Brain microvascular endothelial cell (primary cell): Measurements from ENCODE around the gene NFATC3.

ENCODE experiments used
- DNase-seq: peaks from one replicate; pipeline ENCODE4 v3.0.0-alpha.2; 2020
- H3K27ac ChIP-seq: fragments of 250-450 bp; sonication (Bioruptor Pico); 2 replicates; pipeline ENCODE4 v1.5.1; 2020; ENCODE audit warnings: mild to moderate bottlenecking, moderate library complexity
- H3K27me3 ChIP-seq: fragments of 250-450 bp; sonication (Bioruptor Pico); replicated peaks from 2 replicates; pipeline ENCODE4 v1.5.1; 2020; ENCODE audit warnings: mild to moderate bottlenecking
- H3K36me3 ChIP-seq: fragments of 250-450 bp; sonication (Bioruptor Pico); replicated peaks from 2 replicates; pipeline ENCODE4 v1.5.1; 2020; ENCODE audit warnings: mild to moderate bottlenecking
- H3K4me3 ChIP-seq: 2 replicates; pipeline ENCODE4 v1.5.1; 2011; ENCODE audit warnings: low read depth, mild to moderate bottlenecking, control low read depth, low read length, moderate library complexity
- CTCF ChIP-seq: IDR thresholded peaks from 2 replicates; pipeline ENCODE4 v1.5.1; 2011; ENCODE audit warnings: low read depth, mild to moderate bottlenecking, moderate library complexity, low read length, control low read depth, inconsistent platforms; ENCODE audit errors: missing control alignments
- in situ Hi-C: cut with HindIII; loops from 2 replicates; pipeline ENCODE4 v1.10.0; 2017; ENCODE audit warnings: low sequenced_read_pairs, low pct_ligation_motif_present

Gene NFATC3

GRCh38 chr16:68238029-68238345, 152.8 kb downstream of the NFATC3 start:
- TF ChIP-seq CTCF: no peak
- peak overlapping the region; percentile 67 for H3K27ac ChIP-seq
- no peak for DNase-seq
- no peaks in the 10 kb centered on the region for H3K36me3 ChIP-seq
- H3K27me3 ChIP-seq: no peaks in the 10 kb centered on the region
- in situ Hi-C loops: no loop called here
- peak overlapping the region; percentile 61 for H3K4me3 ChIP-seq

- Histone ChIP-seq H3K27me3 (no peaks in the 10 kb centered on the region), H3K36me3 (no peaks in the 10 kb centered on the region), H3K27ac (no peak overlapping the region), H3K4me3 (no peak overlapping the region)
- DNase-seq: no peak
- TF ChIP-seq CTCF: no peak
- in situ Hi-C loops: no loop called here
Measured at GRCh38 chr16:68242085-68242484, 156.9 kb downstream of the NFATC3 start.

- Histone ChIP-seq H3K4me3 (no peak overlapping the region), H3K27me3 (no peaks in the 10 kb centered on the region), H3K36me3 (no peaks in the 10 kb centered on the region), H3K27ac (no peak overlapping the region)
- in situ Hi-C loops: no loop called here
- DNase-seq: no peak
- TF ChIP-seq CTCF: no peak
Measured at GRCh38 chr16:68242926-68243858, 158.0 kb downstream of the NFATC3 start.

- TF ChIP-seq CTCF: no peak
- H3K27ac ChIP-seq: no peak overlapping the region
- H3K27me3 ChIP-seq: no peaks in the 10 kb centered on the region
- H3K36me3 ChIP-seq: no peaks in the 10 kb centered on the region
- DNase-seq: no peak
- in situ Hi-C loops: no loop called here
- H3K4me3 ChIP-seq: peak overlapping the region; percentile 97
Measured at GRCh38 chr16:68244481-68244902, 159.3 kb downstream of the NFATC3 start.

GRCh38 chr16:68244903-68245853, 160.0 kb downstream of the NFATC3 start, which contains the start of gene PLA2G15:
PLA2G15 (plus strand) TSS chr16:68245373; CDS start chr16:68245427, 54 bp downstream.
- Histone ChIP-seq H3K4me3 (peak within 1 kb of the TSS; percentile 97), H3K36me3 (no peaks in the 10 kb centered on the region), H3K27me3 (no peaks in the 10 kb centered on the region), H3K27ac (no peak within 1 kb of the TSS)
- in situ Hi-C loops: no loop called here
- DNase-seq: peak; percentile 96
- no peak for TF ChIP-seq CTCF
